Fibroblast of skin of abdomen (primary cell): ENCODE results near the gene RSRC1. TPM values are rescaled to one million over a fixed set of nuclear protein-coding genes. Genes with fewer than 3 reads are reported as not detected.
A peak's percentile ranks its signal among the peaks of the same experiment; 100 is the strongest.
"Not testable (repeated sequence)": the region's sequence is repeated elsewhere in the genome, so short reads cannot be mapped to it uniquely, and the experiment has no call there.

ENCODE experiments used
- DNase-seq: peaks from one replicate; pipeline ENCODE4 v3.0.0-alpha.2; 2013
- polyA plus RNA-seq, 2 experiments: library from polyadenylated mRNA; unstranded; fragments of 120-200 nt; gene quantifications; one replicate each; pipeline ENCODE4 v1.2.1, GENCODE V29; 2013; ENCODE audit not compliant: insufficient read length in 2 of 2

The RSRC1 gene
- polyA plus RNA-seq (2013, experiment 1 of 2; ENCODE audit: insufficient read length) = 26.8 TPM
- 27.0 TPM for polyA plus RNA-seq (2013, experiment 2 of 2; ENCODE audit: insufficient read length)

DNA sequence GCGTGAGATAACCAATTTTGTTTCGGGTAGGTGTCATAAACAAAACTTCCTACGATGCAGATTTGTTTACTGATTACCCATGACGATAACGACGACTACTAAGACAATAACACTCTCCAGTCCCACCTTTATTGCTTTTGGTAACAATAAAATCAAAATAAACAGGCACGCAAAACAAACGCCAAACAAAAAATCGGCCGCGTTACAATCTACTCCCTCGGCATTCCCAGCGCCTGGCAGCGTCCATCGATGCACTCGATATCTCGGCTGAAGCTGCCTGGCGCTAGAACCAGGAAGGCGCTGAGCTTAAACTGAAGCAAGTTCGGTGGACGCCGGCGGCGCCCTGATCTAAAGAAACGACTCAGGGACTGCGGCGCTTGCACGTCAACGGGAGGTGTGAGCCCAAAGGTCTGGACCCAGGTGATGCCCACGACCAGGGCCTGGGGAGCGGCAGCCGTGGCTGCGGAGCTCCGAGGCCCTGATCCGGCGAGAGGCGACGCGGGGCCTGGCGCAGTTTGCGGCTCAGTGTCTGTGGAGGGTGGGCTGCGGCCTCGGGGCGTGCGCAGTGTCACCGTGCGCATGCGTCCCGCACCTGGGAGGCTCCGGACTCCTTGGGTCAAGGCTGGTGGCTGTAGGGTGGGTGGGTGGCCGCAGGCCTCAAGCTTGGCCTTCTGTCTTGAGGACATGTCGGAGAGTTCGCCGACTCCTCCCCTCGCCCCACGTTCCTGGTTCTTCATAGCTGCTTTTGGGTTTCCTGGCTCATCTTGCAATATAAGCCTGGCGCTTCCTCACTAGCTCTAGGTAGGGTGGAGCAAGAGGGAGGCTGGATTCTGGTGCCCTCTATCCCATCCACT lies at the start of gene RSRC1:
Gene RSRC1 (plus strand): TSS at position 286 of the 854 bp plus-strand sequence. CDS start 12,016 bp downstream, outside the sequence.
- DNase-seq = peak; percentile 87

GRCh38 chr3:158065574-158065973 lies 44.3 kb upstream of the RSRC1 start:
- not testable (repeated sequence) for DNase-seq

GRCh38 chr3:158072790-158073189 lies 37.1 kb upstream of the RSRC1 start:
- DNase-seq = no peak

DNA sequence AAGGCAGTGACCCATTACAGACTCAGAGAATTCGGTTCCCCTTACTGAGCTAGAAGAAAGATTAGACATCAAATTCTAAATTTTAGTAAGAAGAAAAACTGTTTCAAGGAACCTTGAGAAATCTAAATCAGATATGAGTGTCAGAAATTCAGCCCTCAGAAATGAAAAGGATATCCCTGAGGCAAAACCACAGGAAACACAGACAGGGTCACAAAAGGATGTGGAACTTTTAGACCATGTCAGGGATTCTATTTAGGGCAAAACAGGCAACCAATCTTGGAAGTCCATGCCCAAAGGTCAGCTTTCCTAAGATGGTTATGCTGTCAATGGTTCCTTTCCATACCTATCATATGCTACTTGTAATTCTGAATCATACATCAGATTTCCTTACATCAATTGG lies 35.3 kb upstream of the RSRC1 start:
- DNase-seq = no peak

DNA sequence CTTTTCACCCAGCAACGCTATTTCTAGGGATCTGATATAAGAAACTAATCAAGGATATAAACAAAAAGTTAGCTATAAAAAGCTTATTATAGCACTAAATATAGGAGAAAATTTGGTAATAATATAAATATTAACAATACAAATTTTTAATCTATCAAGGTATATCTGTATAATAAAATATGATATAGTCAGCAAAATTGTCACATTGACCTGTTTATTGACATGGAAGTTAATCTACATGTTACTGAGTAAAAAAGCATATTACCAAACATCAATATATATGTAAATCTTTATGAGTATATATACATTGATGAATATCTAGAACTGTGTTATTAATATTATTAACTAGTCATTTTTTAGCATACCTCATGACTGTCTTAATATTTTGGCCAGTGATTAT lies 30.3 kb upstream of the RSRC1 start:
- no peak for DNase-seq

DNA sequence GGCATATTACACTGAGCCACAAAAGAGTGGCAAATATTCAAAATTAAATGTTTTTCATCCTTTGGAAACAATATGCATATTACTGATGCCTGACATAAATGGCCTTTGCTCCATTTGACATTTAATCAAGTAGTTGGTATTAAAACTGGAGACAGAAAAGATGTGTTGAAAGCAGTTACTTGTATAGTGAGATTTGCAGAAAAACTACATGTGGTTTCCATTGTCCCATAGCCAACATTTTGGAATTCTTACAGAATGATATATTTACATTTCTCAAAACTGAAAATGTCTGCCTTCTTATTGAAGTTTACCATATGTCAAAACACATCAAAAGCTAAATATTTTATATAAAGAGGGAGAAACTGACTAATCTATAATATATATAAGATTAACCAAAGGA lies 25.2 kb upstream of the RSRC1 start:
- DNase-seq = peak; percentile 69

- DNase-seq = peak; percentile 17
Measured at GRCh38 chr3:158085358-158085757, 24.5 kb upstream of the RSRC1 start.

GRCh38 chr3:158085931-158086330 lies 24.0 kb upstream of the RSRC1 start:
- no peak for DNase-seq

DNA sequence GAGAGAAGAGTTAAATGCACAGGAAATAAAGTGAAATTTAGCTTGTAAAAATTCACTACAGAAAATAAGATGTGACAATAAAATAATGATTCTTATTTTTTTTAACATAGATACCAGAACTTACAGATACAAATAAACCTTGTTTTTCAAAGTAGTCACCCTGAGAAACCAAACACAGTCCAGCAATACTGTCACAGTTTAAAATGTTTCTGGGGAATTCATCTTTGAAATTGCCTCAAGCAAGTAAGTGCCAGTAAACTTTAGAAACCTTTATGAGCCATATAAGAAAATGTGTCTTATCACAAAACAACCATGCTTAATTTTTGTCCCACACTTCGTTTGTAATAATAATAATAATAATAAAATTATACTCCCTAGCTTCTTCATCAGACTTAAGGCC lies 23.5 kb upstream of the RSRC1 start:
- DNase-seq = no peak

DNA sequence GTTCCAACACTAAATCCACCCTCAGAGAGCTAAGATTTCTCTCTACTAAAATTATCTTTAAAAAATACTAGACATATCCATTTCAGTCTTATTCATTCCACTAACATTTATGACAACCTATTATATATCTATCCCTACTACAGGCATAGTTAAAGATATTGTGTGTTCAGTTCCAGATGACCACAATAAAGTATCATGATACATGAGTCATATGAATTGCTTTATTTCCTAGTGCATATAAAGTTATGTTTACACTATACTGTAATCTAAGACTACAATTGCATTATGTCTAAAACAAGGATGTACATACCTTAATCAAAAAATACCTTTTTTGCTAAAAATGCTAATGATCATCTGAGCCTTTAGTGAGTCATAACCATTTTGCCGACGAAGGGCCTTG lies 23.1 kb upstream of the RSRC1 start:
- peak; percentile 17 for DNase-seq

DNA sequence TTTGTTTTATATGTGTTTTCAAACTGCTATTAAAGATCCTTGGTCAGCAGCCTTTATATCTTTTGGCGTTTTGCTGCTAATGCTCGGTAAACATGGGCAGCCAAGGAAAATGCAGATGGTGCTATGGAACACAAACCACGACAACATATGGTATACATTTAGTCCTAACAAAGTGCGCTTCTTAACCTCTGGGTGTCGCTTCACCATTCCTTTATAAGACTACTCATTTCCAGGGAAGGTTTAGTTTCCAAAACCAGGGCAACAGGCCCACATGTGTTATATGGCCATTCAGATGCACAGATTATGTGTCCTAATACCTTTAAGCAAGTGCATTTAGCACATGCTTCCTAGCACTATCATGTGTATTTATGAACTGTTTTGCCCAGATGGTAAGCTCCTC lies 18.4 kb upstream of the RSRC1 start:
- DNase-seq = peak; percentile 73

- DNase-seq = no peak
Measured at GRCh38 chr3:158093526-158093925, 16.4 kb upstream of the RSRC1 start.

DNA sequence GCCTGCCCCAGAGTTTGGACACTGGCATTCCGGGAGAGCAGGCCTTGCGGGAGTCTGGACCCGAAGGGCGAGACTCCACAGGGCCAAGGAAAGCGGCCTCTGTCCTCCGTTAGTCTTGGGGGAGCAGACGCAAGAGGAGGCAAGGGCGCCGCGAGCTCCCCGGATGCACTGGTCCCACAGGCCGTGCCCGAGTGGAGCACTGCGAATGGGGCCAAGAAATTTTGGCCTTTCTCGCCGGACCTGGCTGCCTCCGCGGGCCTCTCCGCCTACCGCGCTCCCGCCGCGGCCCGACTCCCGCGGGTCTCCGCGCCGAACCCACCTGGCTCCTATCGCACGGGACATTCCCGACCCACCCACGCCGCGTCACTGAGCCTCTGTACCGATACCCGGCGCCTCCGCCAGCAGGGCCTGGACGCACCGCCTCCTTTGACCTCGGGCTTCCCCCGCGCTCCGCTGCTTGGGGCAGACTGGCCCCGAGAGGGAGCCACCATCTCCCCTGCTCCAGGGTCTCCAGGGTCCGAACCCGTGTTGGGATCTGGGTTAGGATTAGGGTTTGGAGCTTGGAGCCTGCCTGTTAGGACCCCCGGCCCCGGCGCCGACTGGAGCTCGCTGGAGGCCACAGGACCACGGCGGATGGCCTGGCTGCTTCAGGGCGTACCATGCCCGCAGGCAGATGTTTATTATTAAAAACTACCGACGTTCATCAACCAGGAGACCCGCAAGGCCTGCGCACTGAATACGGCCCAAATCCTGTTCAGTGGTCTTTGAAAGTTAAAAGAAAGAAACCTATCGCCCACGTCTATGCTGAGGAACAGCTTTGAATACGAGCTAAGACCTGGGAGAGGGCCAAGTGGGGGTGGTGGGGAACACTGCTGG lies 15.4 kb upstream of the RSRC1 start:
- no peak for DNase-seq

GRCh38 chr3:158095111-158095813 lies 14.6 kb upstream of the RSRC1 start:
- DNase-seq = no peak

- DNase-seq = no peak
Measured at GRCh38 chr3:158095814-158096704, 13.8 kb upstream of the RSRC1 start.

GRCh38 chr3:158097081-158097592 lies 12.8 kb upstream of the RSRC1 start:
- no peak for DNase-seq

DNA sequence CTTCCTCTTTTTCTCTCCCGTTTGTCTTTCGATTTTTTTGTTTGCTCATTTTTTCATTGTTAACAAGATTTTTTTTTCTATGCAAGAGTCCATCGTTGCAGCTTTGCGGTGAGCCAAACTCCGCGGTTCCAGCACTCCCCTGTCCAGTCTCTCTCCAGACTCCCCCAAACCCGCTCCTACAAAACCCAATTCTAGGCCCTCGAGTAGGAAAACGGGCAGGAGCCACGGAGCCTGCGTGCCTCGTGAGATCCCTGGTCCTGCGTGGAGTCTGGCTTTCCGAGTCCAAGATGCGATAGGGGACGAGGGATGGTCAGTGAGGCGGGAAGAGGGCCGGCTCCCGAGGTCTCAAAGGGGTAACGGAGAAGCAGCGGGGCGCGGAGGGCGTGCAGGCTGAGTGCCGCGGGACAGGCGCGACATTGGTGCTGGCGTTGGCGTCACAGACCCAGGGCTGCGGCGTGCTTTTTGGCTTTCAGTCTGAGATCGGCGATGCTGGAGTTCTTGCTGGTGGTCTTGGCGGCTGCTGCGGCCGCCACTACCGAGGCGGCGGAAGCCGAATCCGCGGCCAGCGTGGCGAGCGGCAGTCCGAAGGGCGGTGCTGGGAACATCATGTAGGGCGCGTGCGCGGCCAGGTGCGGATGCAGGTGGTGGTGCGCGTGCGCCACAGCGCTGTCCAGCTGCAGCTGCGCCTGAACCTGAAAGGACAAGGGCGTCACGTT lies 12.1 kb upstream of the RSRC1 start:
- DNase-seq = no peak

GRCh38 chr3:158098309-158098639 lies 11.6 kb upstream of the RSRC1 start:
- DNase-seq = no peak

- DNase-seq = no peak
Measured at GRCh38 chr3:158098834-158099424, 11.0 kb upstream of the RSRC1 start.

DNA sequence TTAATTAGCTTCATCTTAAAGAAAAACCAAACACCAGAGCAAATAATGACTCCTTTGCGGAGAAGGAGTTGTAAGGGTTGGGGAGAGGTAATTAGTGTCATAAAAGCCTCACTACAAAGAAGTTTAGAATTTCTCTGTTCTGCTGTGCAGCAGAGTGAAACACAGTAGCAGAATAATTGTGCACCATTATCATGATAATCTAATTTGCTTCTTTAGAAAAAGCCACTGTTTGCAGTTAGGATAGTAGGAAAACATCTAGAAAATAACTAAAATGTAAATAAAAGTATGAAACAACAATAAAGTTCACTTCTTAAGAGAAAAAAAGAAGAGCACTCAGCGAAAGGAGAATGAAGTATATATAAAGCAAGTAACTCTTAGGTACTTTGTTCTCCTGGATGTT lies 9.2 kb upstream of the RSRC1 start:
- DNase-seq = no peak
